GM12874 (cell line): ENCODE results near the gene PLGRKT.

ENCODE experiments used
- CTCF ChIP-seq: IDR thresholded peaks from 2 replicates; pipeline ENCODE4 v1.5.1; 2011; ENCODE audit warnings: low read depth, mild to moderate bottlenecking, control low read depth, low read length, moderate library complexity; ENCODE audit not compliant: insufficient read depth

The PLGRKT gene

DNA sequence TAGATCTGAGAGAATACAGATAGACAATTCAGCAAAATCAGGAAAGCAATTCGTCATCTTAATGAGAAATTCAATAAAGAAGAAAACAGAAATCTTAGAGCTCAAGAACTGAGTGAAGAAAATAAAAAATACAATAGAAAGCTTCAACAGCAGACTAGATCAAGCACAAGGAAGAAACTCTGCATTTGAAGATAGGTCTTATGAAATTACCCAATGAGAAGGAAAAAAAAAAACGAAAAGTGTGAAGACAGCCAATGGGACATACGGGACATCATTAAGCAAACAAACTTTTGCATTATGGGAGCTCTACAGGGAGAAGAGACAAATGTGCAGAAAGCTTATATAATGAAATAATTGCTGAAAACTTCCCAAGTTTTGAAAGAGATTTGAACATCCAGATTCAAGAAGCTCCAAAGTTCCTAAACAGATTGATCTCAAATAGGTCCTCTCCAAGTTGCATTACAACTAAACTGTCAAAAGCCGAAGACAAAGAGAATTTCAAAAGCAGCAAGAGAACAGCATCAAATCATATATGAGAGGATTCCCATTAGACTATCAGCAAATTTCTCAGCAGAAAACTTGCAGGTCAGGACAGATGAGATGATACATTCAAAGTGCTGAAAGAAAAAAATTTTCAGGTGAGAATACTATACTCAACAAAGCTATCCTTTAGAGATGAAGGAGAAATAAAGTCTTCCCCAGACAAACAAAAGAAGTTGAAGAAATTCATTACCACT lies 122.4 kb downstream of the PLGRKT start:
- TF ChIP-seq CTCF = no peak

DNA sequence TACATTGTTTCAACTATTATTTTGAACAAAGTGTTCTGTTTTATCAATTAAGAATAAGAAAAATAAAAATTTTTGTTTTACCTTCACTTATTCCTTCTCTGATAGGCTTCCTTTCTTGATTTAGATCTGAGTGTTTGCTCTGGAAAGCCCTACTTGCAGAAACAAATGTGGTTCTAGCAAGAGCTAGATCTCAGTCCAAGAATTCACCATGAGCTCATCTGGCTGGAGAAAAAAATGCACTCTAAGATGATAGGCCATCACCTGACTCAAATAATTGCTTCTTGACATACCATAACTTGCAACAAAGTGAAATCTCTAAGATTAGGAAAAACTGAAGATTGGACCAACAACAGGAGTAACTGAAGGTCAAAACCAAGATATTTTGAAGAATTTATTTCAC lies 126.9 kb downstream of the PLGRKT start:
- TF ChIP-seq CTCF = no peak
